SH-SY5Y (cell line): Measurements from ENCODE around the gene TMOD4.

Source experiments
- GATA2 ChIP-seq: IDR thresholded peaks from 2 replicates; pipeline ENCODE4 v1.6.1; 2011; ENCODE audit warnings: mild to moderate bottlenecking, low read depth, low read length
- GATA3 ChIP-seq: IDR thresholded peaks from 2 replicates; pipeline ENCODE4 v1.6.1; 2011; ENCODE audit warnings: low read depth, mild to moderate bottlenecking, low read length, moderate library complexity

DNA sequence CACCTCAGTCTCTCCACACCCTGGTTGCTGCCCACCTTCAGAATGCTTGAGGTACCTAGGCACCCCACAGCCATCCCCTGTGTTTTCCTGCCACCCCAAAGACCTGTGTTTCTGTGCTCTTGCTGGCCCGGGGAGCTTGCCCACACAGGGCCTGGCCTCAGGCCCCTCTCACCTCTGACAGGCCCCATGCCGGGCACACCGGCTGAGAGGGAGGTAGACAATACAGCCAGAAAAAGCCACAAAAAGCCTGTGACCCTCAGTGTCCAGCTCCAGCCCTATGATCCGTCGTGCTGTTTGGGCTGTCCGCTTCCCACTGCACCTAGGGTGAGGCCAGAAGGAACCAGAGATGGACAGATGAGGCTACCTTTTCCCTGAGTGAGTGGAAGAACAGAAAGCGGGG is 40.8 kb downstream of the TMOD4 start:
- no peak for TF ChIP-seq GATA2
- TF ChIP-seq GATA3: no peak
